GM23248 (cell line): ENCODE data around the gene GABRG3. TPM values are rescaled to one million over a fixed set of nuclear protein-coding genes. Genes with fewer than 3 reads are reported as not detected.

Experiments
- DNase-seq: peaks from one replicate; pipeline ENCODE4 v3.0.0-alpha.2; 2015
- H2AFZ ChIP-seq: fragments of 200-600 bp; sonication (generic); 2 replicates; pipeline ENCODE4 v1.6.1; 2016; ENCODE audit warnings: antibody characterized with exemption
- H3F3A ChIP-seq: fragments of 200-600 bp; sonication (generic); 2 replicates; pipeline ENCODE4 v1.6.1; 2016; ENCODE audit warnings: mild to moderate bottlenecking, antibody characterized with exemption, mixed run types; ENCODE audit not compliant: insufficient read depth
- H3K27ac ChIP-seq: fragments of 200-600 bp; sonication (generic); 2 replicates; pipeline ENCODE4 v1.5.1; 2016; ENCODE audit warnings: mild to moderate bottlenecking
- H3K27me3 ChIP-seq: fragments of 200-600 bp; sonication (generic); replicated peaks from 2 replicates; pipeline ENCODE4 v1.6.1; 2016; ENCODE audit warnings: mild to moderate bottlenecking; ENCODE audit not compliant: insufficient read depth
- H3K36me3 ChIP-seq: fragments of 200-600 bp; sonication (generic); 2 replicates; pipeline ENCODE4 v1.6.1; 2016; ENCODE audit warnings: low read depth, mild to moderate bottlenecking
- H3K4me1 ChIP-seq: fragments of 200-600 bp; sonication (generic); 2 replicates; pipeline ENCODE4 v1.6.1; 2016; ENCODE audit warnings: mild to moderate bottlenecking; ENCODE audit not compliant: insufficient read depth
- H3K4me2 ChIP-seq: fragments of 200-600 bp; sonication (generic); one replicate; pipeline ENCODE4 v1.6.1; 2016; ENCODE audit warnings: mild to moderate bottlenecking; ENCODE audit not compliant: unreplicated experiment
- H3K4me3 ChIP-seq: fragments of 200-600 bp; sonication (generic); 2 replicates; pipeline ENCODE4 v1.5.1; 2016; ENCODE audit warnings: mild to moderate bottlenecking
- H3K79me2 ChIP-seq: fragments of 200-600 bp; sonication (generic); 2 replicates; pipeline ENCODE4 v1.6.1; 2016; ENCODE audit warnings: mild to moderate bottlenecking; ENCODE audit not compliant: insufficient read depth
- H3K9ac ChIP-seq: fragments of 200-600 bp; sonication (generic); 2 replicates; pipeline ENCODE4 v1.6.1; 2016; ENCODE audit warnings: mild to moderate bottlenecking
- H3K9me2 ChIP-seq: fragments of 200-600 bp; sonication (generic); 2 replicates; pipeline ENCODE4 v1.6.1; 2016; ENCODE audit warnings: mixed run types, mild to moderate bottlenecking, moderate library complexity; ENCODE audit not compliant: insufficient read depth
- H3K9me3 ChIP-seq: fragments of 200-600 bp; sonication (generic); one replicate; pipeline ENCODE4 v1.6.1; 2017; ENCODE audit warnings: low read depth
- H4K20me1 ChIP-seq: fragments of 200-600 bp; sonication (generic); 2 replicates; pipeline ENCODE4 v1.6.0; 2016; ENCODE audit not compliant: insufficient read depth
- EZH2 ChIP-seq: fragments of 200-600 bp; sonication (generic); IDR thresholded peaks from 2 replicates; pipeline ENCODE4 v1.6.1; 2018; ENCODE audit warnings: antibody characterized with exemption, mild to moderate bottlenecking; ENCODE audit not compliant: insufficient read depth, poor library complexity, severe bottlenecking
- EZH2phosphoT487 ChIP-seq: fragments of 200-600 bp; sonication (generic); IDR thresholded peaks from 2 replicates; pipeline ENCODE4 v1.6.1; 2018; ENCODE audit warnings: antibody characterized with exemption, moderate library complexity, mild to moderate bottlenecking, low read depth; ENCODE audit not compliant: insufficient read depth
- WGBS, 2 experiments: methylation state at CpG; one replicate each; pipeline ENCODE4 v1.1.6; 2015 to 2017; ENCODE audit warnings: low lambda C conversion rate in 2 of 2, low coverage in 1 of 2; ENCODE audit errors: missing lambda C conversion rate in 2 of 2; 5-methylcytosine and 5-hydroxymethylcytosine counted together
- in situ Hi-C: fragments of 300-500 bp; cut with MboI; formaldehyde crosslinking; loops from 2 replicates; pipeline ENCODE4 v1.15.0; 2020
- polyA plus RNA-seq: library from polyadenylated mRNA; unstranded; fragments of >200 nt; fragmentation: Nextera tagmentation; extraction: Ambion mirVana; gene quantifications from 2 replicates; pipeline ENCODE4 v1.2.1, GENCODE V29; 2016
- small RNA-seq: library from RNA; depleted of rRNA; stranded (forward); fragments of <200 nt; gene quantifications from one replicate; pipeline ENCODE3, GENCODE V24; 2014; ENCODE audit warnings: low read depth, low replicate concordance
- total RNA-seq: library from RNA; depleted of rRNA; stranded (reverse); fragments of >200 nt; shearing (Covaris generic); gene quantifications from 2 replicates; pipeline ENCODE4 v1.2.3, GENCODE V29; 2014; rRNA removed

The GABRG3 gene
- total and polyA plus RNA-seq, 2 experiments from 2014 or later, result not detected

DNA sequence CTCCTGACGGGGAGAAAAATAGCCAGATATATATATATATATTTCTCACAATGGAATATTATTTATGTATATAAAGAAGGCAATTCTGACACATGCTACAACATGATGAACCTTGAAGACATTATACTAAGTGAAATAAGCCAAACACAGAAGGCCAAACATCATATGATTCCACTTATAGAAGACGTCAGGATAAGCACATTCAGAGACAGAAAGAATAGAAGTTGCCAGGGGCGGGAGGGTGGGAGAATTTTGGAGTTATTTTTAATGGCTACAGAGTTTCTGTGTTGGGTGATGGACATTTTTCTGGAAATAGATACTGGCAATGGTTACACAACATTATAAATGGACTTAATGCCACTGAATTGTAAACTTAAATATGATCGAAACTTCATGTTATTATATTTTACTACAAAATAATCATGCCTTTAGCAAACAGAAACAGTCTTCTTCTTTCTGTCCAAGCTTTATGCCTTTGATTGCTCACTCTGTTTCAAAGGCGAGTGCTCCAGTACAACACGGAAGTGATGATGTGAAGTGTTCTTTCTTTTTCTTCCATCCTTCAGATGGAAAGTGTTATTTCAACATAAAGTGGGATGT is 614.2 kb downstream of the GABRG3 start:
- TF ChIP-seq EZH2, result no peak
- TF ChIP-seq EZH2phosphoT487, result no peak
- 18% methylated on average over 6 of the region's 6 CpGs for WGBS, 2 experiments
- H4K20me1 ChIP-seq, result no peaks in the 10 kb centered on the region
- H3K79me2 ChIP-seq, result no peaks in the 10 kb centered on the region
- H3K9me2 ChIP-seq, result no peaks in the 10 kb centered on the region
- no peak overlapping the region for H2AFZ ChIP-seq
- no peaks in the 10 kb centered on the region for H3K4me1 ChIP-seq
- H3K4me3 ChIP-seq, result no peak overlapping the region
- H3K27me3 ChIP-seq, result no peaks in the 10 kb centered on the region
- no peak overlapping the region for H3K9ac ChIP-seq
- H3K27ac ChIP-seq, result no peak overlapping the region
- H3F3A ChIP-seq, result no peaks in the 10 kb centered on the region
- H3K9me3 ChIP-seq, result no peaks in the 10 kb centered on the region
- in situ Hi-C loops, result no loop called here
- H3K36me3 ChIP-seq, result no peaks in the 10 kb centered on the region
- no peak overlapping the region for H3K4me2 ChIP-seq
- DNase-seq, result no peak

GRCh38 chr15:27587810-27588209 is 616.8 kb downstream of the GABRG3 start:
- Histone ChIP-seq H3K79me2 (no peaks in the 10 kb centered on the region), H3K36me3 (no peaks in the 10 kb centered on the region), H2AFZ (no peak overlapping the region), H3K4me2 (no peak overlapping the region), H3K4me1 (no peaks in the 10 kb centered on the region), H3K9ac (no peak overlapping the region), H3F3A (no peaks in the 10 kb centered on the region), H3K9me3 (no peaks in the 10 kb centered on the region), H3K27me3 (no peaks in the 10 kb centered on the region), H3K4me3 (no peak overlapping the region), H4K20me1 (no peaks in the 10 kb centered on the region), H3K9me2 (no peaks in the 10 kb centered on the region), H3K27ac (no peak overlapping the region)
- in situ Hi-C loops, result no loop called here
- no peak for DNase-seq
- 50 to 59% methylated on average over 13 to 14 of the region's 14 CpGs for WGBS, 2 experiments
- TF ChIP-seq EZH2phosphoT487 (no peak), EZH2 (no peak)

GRCh38 chr15:27589260-27589659 is 618.3 kb downstream of the GABRG3 start:
- H3K79me2 ChIP-seq, result no peaks in the 10 kb centered on the region
- no peak overlapping the region for H3K9ac ChIP-seq
- no peaks in the 10 kb centered on the region for H3K36me3 ChIP-seq
- H3K4me3 ChIP-seq, result no peak overlapping the region
- H2AFZ ChIP-seq, result no peak overlapping the region
- no peaks in the 10 kb centered on the region for H3K4me1 ChIP-seq
- no peaks in the 10 kb centered on the region for H3K9me2 ChIP-seq
- H3K27ac ChIP-seq, result no peak overlapping the region
- in situ Hi-C loops, result no loop called here
- H3F3A ChIP-seq, result no peaks in the 10 kb centered on the region
- no peak for DNase-seq
- TF ChIP-seq EZH2 (no peak), EZH2phosphoT487 (no peak)
- no peaks in the 10 kb centered on the region for H3K9me3 ChIP-seq
- H3K4me2 ChIP-seq, result no peak overlapping the region
- H3K27me3 ChIP-seq, result no peaks in the 10 kb centered on the region
- H4K20me1 ChIP-seq, result no peaks in the 10 kb centered on the region
- WGBS, 2 experiments, result 30 to 37% methylated on average over 9 of the region's 9 CpGs

DNA sequence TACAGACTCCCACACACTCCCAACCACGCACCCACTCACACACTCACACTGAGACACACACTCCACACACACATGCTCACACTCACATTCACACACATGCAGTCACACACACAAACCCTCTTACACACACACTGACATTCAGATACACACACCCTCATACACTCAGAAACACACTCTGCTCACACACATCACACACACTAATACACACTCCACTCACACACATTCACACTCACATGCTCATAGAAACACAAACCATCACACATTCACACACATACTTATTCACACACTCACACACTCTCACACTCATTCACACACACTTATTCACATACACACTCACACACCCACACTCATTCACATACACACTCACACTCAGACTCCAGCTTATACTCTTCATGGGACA is 618.8 kb downstream of the GABRG3 start:
- in situ Hi-C loops, result no loop called here
- Histone ChIP-seq H3K9me2 (no peaks in the 10 kb centered on the region), H3K4me1 (no peaks in the 10 kb centered on the region), H3K79me2 (no peaks in the 10 kb centered on the region), H3K9me3 (no peaks in the 10 kb centered on the region), H3K4me3 (no peak overlapping the region), H3K36me3 (no peaks in the 10 kb centered on the region), H4K20me1 (no peaks in the 10 kb centered on the region), H3K4me2 (no peak overlapping the region), H3K9ac (no peak overlapping the region), H2AFZ (no peak overlapping the region), H3K27ac (no peak overlapping the region), H3F3A (no peaks in the 10 kb centered on the region), H3K27me3 (no peaks in the 10 kb centered on the region)
- TF ChIP-seq EZH2phosphoT487 (no peak), EZH2 (no peak)
- 82% methylated on average over 1 of the region's 1 CpG for WGBS, 2 experiments
- DNase-seq, result no peak

Small RNA genes lying within 50 kb of the gene (small RNA-seq; reads per million reads assigned to genes)
- gene RNA5SP391 (not detected), gene SERPINE4P (not detected)

Other genes with a start within 250 kb of the GABRG3 start
- not detected in 2 replicates for gene GABRB3, start 198.1 kb upstream of the GABRG3 start, total RNA-seq
- gene GABRB3, start 198.1 kb upstream of the GABRG3 start, polyA plus RNA-seq, result 0.04 and 0.15 TPM in 2 replicates
- gene GABRA5, start 104.1 kb upstream of the GABRG3 start, total RNA-seq, result 0.22 and 0.25 TPM in 2 replicates
- 0.24 and 0.29 TPM in 2 replicates for gene GABRA5, start 104.1 kb upstream of the GABRG3 start, polyA plus RNA-seq